IPS-15b (cell line): ENCODE data around the gene ZNF341.
A peak's percentile ranks its signal among the peaks of the same experiment; 100 is the strongest.

ENCODE experiments used
- H3K27me3 ChIP-seq: one replicate; pipeline ENCODE4 v1.6.1; 2013; ENCODE audit warnings: low read length; ENCODE audit not compliant: control insufficient read depth, insufficient read depth
- H3K36me3 ChIP-seq: one replicate; pipeline ENCODE4 v1.6.1; 2013; ENCODE audit warnings: low read length; ENCODE audit not compliant: control insufficient read depth, insufficient read depth
- H3K4me1 ChIP-seq: one replicate; pipeline ENCODE4 v1.6.1; 2013; ENCODE audit warnings: mild to moderate bottlenecking, low read length; ENCODE audit not compliant: control insufficient read depth, insufficient read depth
- H3K4me3 ChIP-seq: one replicate; pipeline ENCODE4 v1.5.1; 2013; ENCODE audit warnings: low read depth, low read length
- H3K9ac ChIP-seq: one replicate; pipeline ENCODE4 v1.6.1; 2013; ENCODE audit warnings: low read depth, mild to moderate bottlenecking, low read length
- H3K9me3 ChIP-seq: one replicate; pipeline ENCODE4 v1.6.1; 2013; ENCODE audit warnings: mild to moderate bottlenecking, low read length; ENCODE audit not compliant: control insufficient read depth, insufficient read depth

ZNF341 gene

GRCh38 chr20:33731693-33732165 is at the start of gene ZNF341:
Gene ZNF341, plus strand, starts transcription at chr20:33731996. Its CDS starts 26 bp downstream, at chr20:33732022.
- H3K9me3 ChIP-seq: peaks cover 3% of the 10 kb centered on the region
- H3K4me3 ChIP-seq: peak within 1 kb of the TSS; percentile 82
- H3K27me3 ChIP-seq: no peaks in the 10 kb centered on the region
- H3K4me1 ChIP-seq: peaks cover 9% of the 10 kb centered on the region
- H3K36me3 ChIP-seq: no peaks in the 10 kb centered on the region
- peak within 1 kb of the TSS; percentile 73 for H3K9ac ChIP-seq

- no peaks in the 10 kb centered on the region for H3K9me3 ChIP-seq
- peaks cover 9% of the 10 kb centered on the region for H3K27me3 ChIP-seq
- peak overlapping the region; percentile 67 for H3K4me3 ChIP-seq
- peaks cover 5% of the 10 kb centered on the region for H3K36me3 ChIP-seq
- H3K9ac ChIP-seq: peak overlapping the region; percentile 70
- H3K4me1 ChIP-seq: peaks cover 6% of the 10 kb centered on the region
Measured at GRCh38 chr20:33684533-33685327, 47.1 kb upstream of the ZNF341 start.

GRCh38 chr20:33685328-33686099 is 46.3 kb upstream of the ZNF341 start:
- H3K36me3 ChIP-seq: peaks cover 2% of the 10 kb centered on the region
- H3K9ac ChIP-seq: peak overlapping the region; percentile 70
- peak overlapping the region; percentile 67 for H3K4me3 ChIP-seq
- peaks cover 12% of the 10 kb centered on the region for H3K27me3 ChIP-seq
- no peaks in the 10 kb centered on the region for H3K9me3 ChIP-seq
- H3K4me1 ChIP-seq: peaks cover 8% of the 10 kb centered on the region

- peak within 1 kb of the TSS; percentile 70 for H3K9ac ChIP-seq
- H3K36me3 ChIP-seq: peaks cover 2% of the 10 kb centered on the region
- no peaks in the 10 kb centered on the region for H3K9me3 ChIP-seq
- H3K4me1 ChIP-seq: peaks cover 8% of the 10 kb centered on the region
- peak within 1 kb of the TSS; percentile 67 for H3K4me3 ChIP-seq
- H3K27me3 ChIP-seq: peaks cover 12% of the 10 kb centered on the region
Measured at GRCh38 chr20:33686100-33686983, 45.5 kb upstream of the ZNF341 start, which contains the start of gene E2F1. Gene E2F1, minus strand, starts transcription at chr20:33686385. Its CDS starts 121 bp downstream, at chr20:33686264.

GRCh38 chr20:33686984-33687366 is 44.8 kb upstream of the ZNF341 start:
- H3K27me3 ChIP-seq: peaks cover 12% of the 10 kb centered on the region
- no peak overlapping the region for H3K9ac ChIP-seq
- peaks cover 8% of the 10 kb centered on the region for H3K4me1 ChIP-seq

GRCh38 chr20:33687370-33687915 is 44.4 kb upstream of the ZNF341 start:
- no peaks in the 10 kb centered on the region for H3K9me3 ChIP-seq
- H3K4me3 ChIP-seq: no peak overlapping the region
- no peak overlapping the region for H3K9ac ChIP-seq
- H3K4me1 ChIP-seq: peaks cover 8% of the 10 kb centered on the region
- H3K36me3 ChIP-seq: peaks cover 2% of the 10 kb centered on the region
- peaks cover 12% of the 10 kb centered on the region for H3K27me3 ChIP-seq

More at GRCh38 chr20:33686984-33687366, 44.8 kb upstream of the ZNF341 start:
- Histone ChIP-seq H3K4me3 (peak overlapping the region; percentile 59), H3K9me3 (no peaks in the 10 kb centered on the region), H3K36me3 (peaks cover 2% of the 10 kb centered on the region)

- Histone ChIP-seq H3K27me3 (peaks cover 12% of the 10 kb centered on the region), H3K9me3 (no peaks in the 10 kb centered on the region), H3K4me3 (no peak overlapping the region), H3K9ac (no peak overlapping the region), H3K36me3 (peaks cover 2% of the 10 kb centered on the region), H3K4me1 (peaks cover 8% of the 10 kb centered on the region)
Measured at GRCh38 chr20:33687993-33688937, 43.5 kb upstream of the ZNF341 start.

GRCh38 chr20:33688938-33689424 is 42.8 kb upstream of the ZNF341 start:
- Histone ChIP-seq H3K9ac (no peak overlapping the region), H3K4me3 (no peak overlapping the region), H3K9me3 (no peaks in the 10 kb centered on the region), H3K36me3 (no peaks in the 10 kb centered on the region), H3K27me3 (peaks cover 12% of the 10 kb centered on the region), H3K4me1 (peaks cover 8% of the 10 kb centered on the region)

GRCh38 chr20:33689493-33689892 is 42.3 kb upstream of the ZNF341 start:
- Histone ChIP-seq H3K4me1 (peaks cover 6% of the 10 kb centered on the region), H3K4me3 (no peak overlapping the region), H3K9ac (no peak overlapping the region), H3K27me3 (peaks cover 12% of the 10 kb centered on the region), H3K9me3 (no peaks in the 10 kb centered on the region), H3K36me3 (no peaks in the 10 kb centered on the region)

- peaks cover 12% of the 10 kb centered on the region for H3K27me3 ChIP-seq
- H3K36me3 ChIP-seq: no peaks in the 10 kb centered on the region
- no peaks in the 10 kb centered on the region for H3K9me3 ChIP-seq
- H3K4me1 ChIP-seq: peaks cover 6% of the 10 kb centered on the region
- no peak overlapping the region for H3K9ac ChIP-seq
- H3K4me3 ChIP-seq: no peak overlapping the region
Measured at GRCh38 chr20:33689973-33690372, 41.8 kb upstream of the ZNF341 start.
